T-helper 1 cell (primary cell): ENCODE results near the gene PHF23.

ENCODE experiments used
- DNase-seq, 5 donors: peaks; one replicate each; pipeline ENCODE4 v3.0.0-alpha.2; 2012 to 2020

The PHF23 gene

DNA sequence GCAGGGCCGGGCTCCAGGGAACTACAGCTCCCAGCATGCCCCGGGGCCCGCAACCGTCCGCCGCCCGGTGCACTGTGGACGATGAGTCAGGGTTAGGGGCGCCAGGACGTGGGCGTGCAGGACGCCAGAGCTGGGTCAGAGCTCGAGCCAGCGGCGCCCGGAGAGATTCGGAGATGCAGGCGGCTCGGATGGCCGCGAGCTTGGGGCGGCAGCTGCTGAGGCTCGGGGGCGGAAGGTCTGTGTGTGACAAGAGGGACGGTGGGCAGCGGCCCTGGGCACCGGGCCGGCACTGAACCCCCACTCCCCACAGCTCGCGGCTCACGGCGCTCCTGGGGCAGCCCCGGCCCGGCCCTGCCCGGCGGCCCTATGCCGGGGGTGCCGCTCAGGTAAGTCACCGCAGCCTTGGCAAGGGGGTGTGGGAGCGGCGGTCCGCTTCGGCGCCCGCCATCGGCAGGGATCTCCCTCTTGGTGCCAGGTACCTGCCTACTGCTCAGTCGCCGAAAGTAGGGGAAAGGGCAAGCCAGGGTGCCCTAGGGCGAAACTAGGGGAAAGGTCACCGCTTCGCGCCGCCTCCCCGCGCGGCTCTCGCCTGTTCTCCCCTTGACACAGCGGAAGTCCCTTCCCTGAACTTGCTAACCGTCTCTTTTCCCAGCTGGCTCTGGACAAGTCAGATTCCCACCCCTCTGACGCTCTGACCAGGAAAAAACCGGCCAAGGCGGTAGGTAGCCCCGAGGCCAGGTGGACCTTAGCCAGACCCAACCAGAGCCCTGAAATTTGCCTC, 19.3 kb downstream of the PHF23 start, which contains the start of the genes ACADVL and DLG4:
Gene ACADVL, plus strand, starts transcription at position 127 of the 781 bp plus-strand sequence. Its CDS starts 47 bp downstream, at position 174.
Gene DLG4, minus strand, starts transcription at position 25 of the 781 bp plus-strand sequence.
- peak; percentile 48 to 79 (median 66) for DNase-seq

DNA sequence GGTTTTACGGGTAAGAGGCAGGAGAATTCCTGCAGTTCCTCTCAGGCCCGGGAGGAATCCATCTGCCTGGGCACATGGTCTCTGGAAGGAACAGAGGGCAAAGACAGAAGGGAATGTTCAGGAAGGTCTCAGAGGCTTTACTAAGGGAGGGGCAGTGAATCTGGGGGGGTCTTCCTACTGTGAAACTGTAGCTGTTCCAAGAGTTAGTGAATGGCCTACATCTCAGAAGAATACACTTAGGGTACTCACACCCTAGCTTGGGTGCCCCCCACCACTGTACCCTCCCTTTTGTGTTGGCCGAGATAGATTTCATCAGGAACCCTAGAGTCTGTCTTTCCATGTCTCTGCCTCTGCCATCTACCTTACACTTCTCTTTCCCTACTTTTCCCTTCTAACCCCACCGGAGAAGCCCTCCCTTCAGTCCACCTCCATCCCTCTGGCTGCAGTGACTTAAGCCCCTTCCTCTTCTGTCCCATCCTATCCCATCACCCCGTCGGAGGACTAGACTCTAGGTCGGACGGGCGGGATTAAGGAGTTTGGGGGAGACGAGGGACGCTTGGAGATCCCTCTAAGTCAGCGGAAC, 19.9 kb downstream of the PHF23 start:
- no peak for DNase-seq

DNA sequence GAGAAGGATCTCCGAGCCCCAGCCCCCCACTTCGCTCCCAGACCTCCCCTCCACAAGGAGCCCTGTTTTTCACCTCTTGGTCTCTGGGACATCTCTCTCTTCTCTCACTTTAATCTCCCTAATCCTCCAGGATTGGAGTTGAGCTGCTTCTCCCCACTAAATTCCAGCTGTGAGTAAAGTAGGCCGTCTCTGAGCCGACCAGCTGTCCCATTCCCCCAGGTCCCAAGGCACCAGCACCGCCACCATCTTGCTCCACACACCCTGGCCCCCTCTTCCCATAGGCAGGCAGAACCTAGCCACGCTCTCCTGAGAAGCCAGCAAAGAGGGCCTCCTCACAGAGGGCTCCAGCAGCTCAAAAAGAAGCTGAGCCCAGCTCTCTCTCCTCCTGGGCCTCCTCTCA, 20.5 kb downstream of the PHF23 start:
- DNase-seq, result no peak

DNA sequence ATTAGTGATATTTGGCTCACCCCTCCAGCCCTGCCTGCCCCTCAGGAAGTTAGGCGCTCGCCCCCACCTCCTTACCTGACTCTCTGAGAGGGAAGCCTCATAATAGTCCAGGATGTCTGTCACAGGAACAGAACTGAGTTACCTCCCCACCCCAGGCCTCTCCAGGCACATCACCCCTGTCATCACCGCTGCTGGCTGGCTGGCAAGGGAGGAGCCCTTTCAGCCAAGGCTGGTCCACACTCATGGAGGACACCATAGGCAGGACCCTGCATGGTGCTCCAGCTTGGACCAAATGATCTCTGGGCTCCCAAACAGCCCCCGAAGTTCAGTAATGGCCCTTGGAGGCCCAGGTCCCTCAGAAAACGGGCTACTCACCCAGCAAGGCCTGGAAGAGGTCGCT, 21.1 kb downstream of the PHF23 start:
- DNase-seq, result no peak

DNA sequence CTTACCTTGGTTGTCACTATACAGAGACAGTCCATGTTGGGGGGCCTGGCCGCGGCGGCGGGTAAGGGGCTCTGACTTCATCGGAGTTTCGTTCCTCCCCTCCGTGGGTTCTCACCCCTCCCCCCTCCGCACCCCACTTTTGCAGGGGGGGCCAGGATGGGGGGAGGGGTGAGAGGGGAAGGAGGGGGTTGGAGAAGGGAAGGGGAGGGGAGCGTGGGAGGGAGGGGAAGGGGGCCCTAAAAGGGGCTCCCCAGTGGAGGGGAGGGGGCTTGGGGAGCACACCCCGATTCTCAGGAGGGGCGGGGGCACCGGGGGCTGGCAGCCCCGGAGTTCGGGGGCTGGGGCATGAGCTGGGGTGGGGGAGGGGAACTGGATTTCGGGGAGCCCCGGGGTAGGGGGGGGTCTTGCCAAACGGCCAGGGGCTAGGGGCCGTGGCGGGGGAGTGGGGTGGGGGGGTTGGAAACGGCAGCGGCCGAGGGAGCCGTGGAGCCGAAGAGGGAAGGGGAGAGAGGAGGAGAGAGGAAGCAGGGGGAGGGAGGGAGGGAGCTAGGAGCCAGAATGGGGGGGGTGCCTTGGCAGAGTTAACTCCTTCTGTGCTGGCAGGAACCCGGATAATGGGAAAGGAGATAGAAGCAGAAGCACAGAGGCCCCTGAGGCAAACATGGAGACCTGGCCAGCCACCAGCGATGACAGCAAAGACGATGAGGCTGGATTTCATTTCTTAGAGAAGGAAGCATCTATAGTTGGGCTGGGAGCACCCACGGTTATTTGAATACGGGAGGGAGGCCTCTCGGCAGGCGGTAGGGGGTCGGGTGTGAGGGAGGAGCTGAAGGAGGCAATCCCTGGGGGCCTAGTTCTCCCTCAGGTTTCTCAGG, 21.9 kb downstream of the PHF23 start:
- no peak for DNase-seq

DNA sequence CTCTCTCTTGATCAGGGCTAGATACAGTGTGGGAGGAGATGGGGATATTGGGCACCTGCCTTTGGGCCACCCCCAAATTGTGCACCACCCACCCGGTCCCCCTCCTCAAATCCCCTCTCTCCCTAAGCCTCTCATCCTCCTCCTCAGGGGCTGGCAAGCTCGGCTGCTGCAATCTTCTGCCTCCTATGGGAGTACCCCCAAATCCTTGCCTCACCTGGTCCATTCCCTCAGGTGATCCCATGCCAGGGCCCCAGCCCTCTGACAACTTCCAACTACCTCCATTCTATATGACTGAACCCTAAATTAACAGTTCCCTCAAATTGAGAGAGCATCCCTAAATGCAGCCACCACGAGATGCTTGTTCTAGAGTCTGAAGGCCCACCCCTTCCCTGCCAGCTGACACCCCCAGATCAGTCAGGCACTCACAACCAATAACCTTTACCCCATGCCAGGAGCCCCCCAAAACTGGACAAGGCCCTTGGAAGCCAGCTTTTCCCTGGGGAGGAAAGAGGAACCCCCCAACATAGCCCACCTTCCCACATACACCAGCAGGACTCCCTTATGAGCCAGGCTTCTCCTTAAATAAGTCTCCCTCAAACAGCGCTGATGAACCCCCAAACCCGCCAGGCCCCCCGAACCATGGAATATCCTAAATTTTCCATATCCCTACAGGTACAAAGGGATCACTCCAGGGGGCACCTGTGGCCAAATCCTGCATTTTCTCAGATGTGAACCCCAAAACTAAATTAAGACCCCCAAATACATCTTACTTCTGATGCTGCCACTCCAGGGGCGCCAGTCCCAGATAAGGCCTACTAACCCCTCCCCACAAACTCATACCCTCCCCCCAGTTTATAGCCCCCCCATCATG, 22.8 kb downstream of the PHF23 start:
- no peak for DNase-seq

DNA sequence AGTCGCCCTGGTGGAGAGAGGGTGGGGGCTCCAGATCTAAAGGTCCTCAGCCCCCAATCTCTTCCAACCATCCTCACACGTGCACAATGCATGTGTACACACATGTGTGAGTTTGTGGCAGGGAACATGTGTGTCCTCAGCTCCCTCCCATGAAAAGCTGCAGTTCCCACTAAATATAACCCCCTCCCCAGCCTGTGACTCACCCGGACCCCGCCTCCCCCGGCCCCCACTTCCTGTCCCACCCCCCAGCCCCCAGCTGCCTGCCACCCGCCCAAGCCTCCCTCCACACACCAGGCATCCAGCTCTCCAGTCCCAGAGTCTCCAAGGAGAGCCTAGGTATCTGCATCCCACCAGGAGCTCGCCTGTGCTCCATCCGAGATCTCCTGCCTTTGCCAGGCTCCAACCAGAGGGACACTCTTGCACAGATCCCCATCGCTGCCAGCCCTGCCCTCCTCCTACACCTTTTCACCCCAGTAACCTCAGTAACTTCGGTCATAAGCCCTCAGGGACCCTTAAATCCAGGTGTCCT, 23.5 kb downstream of the PHF23 start:
- no peak for DNase-seq

DNA sequence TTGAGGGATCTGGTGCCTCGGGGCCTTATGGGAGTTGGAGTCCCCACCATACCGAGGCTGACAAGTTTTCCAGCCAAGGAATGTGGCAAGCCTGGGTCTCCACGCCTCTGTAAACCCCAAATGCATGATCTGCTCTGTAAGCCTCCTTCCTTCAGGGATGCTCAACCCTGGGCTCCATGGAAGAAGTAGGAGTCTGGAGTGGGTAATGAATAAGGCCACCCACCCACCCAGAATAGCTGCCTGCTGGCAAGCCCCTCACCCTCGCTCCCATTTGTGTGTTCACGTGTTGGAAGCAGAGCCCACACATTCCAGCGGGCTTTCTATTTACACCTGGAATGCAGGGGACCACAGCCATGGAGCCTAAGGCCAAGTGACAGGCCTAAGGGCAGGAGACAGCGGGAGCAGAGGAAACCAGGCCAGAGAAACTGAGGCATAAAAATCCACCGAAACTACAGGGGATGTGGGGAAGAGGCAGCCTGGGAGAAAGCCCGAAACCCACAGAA, 24.1 kb downstream of the PHF23 start:
- no peak for DNase-seq

DNA sequence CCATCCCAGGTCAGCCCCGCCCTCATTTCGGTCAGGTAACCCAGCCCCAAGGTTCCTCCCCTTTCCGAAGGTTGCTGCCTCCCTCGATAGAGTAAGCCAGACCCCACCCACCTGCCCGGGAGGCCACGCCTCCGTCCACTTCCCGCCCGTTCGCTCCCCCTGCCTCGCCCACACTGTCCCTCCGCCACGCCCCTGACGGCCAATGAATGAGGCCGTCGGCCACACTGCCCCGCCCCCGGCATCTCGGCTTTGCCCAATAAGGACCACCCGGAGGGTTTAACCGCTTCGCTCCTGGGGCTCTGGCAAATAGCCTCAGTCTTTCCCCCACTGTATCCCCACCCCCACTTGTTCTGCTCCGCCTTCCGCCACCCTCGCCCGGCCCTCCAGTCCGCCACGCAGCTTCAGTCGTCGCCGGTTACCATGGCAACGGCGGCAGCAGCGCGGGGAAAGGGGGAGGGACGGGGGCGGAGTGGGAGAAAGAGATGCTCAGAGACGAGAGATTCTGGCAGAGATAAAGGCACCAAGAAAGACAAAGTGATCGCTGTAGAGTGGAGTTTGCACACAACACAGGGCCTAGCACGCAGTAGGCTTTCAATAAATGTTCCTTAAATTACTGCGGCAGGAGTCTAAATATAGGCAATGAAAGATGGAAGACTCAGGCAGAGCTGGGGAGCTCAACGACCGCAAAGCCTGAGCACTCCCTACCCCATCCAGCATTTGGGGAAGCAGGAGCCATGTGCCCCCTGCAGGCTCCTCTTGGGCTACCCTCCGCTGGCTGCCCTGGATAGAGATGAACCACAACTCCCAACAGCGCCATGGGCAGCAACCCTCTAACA, 24.7 kb downstream of the PHF23 start:
- peak; percentile 97 to 99 (median 98) for DNase-seq

DNA sequence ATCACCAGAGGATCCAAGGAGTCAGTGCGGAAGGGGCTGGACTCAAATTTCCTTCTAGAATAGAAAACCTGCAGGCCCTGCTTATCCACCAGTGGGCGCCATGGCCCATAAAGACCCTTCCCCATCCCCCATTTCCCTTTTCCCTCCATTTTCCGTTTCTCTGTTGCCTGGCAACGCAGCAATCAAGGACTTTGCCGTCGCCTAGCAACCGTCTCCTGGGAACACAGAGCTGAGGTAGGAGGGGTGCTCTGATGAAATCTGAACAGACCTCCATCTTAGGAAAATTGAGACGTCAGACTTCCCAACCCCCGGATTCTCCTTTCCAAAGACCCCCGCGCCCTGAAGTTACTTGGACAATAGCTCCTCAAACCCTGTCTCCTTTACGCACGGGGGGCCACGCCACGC, 25.4 kb downstream of the PHF23 start:
- peak; percentile 58 to 78 (median 75) for DNase-seq

DNA sequence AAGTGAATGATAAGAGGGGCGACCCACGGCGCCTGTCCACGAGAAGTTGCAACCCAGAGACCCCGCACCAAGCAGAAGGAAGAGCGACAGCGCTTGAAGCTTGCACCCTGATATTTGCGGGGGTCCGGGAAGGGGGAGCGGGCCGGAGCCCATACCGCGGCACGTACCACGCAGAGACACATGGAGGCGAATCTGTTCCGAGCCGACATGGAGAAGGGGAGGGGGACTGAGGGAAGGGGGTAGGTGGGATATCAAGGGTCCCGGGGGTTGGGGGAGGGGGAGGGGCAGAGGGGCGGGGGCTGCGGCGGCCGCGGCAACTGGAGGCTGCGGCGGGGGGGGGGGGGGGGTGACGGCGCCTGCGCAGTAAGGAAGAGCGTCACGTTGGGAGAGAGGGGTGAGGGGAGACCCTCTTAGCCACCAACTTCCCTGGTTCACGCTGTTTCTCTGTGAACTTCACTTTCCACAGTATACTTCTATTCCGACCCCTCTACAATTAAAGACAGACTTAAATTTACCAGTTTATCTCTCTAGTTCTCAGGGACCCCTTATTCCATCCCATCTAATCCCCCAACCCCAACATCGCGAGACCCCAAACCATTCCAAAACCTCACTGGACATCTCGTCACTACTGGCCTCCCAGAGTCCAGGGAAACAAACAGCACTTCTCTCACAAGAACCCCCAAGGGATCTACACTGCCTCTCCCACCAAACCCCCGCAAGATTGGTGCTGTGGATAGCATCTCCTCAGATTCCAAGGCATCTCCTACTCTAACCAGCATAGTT, 27.6 kb downstream of the PHF23 start:
- no peak for DNase-seq

DNA sequence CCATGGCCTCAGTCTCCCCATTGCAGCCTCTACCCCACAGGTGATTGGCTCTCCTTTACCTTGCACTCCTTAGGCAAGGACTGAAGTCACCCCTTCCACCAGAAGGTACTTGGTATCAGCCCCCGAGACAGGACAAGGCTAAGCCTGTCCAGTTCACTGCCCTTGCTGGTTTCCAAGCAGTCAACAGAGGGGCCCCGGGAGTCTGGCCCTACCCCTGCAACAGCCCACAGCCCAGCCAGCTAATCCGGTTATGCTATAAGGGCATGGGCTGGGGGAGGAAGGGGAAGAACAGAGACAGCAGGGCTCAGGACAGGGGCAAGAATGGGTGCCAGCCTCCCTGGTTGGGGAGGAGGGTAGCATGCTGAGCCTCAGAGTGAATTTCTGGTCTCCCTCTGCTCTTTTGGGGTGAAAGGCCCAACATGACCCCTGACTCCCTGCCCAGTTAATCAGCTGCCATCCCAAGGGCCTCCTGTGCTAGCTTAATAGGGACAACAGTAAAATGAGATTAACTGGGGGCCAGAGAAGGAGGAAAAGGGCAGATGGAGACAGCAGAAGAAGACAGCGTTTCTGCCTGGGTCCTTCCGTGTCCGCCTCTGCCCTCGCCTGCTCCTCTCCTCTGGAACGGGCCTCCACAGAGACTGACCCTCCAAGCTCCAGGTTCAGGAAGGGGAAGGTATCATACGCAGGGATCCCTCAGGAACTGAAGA, 30.4 kb downstream of the PHF23 start:
- DNase-seq, result no peak

DNA sequence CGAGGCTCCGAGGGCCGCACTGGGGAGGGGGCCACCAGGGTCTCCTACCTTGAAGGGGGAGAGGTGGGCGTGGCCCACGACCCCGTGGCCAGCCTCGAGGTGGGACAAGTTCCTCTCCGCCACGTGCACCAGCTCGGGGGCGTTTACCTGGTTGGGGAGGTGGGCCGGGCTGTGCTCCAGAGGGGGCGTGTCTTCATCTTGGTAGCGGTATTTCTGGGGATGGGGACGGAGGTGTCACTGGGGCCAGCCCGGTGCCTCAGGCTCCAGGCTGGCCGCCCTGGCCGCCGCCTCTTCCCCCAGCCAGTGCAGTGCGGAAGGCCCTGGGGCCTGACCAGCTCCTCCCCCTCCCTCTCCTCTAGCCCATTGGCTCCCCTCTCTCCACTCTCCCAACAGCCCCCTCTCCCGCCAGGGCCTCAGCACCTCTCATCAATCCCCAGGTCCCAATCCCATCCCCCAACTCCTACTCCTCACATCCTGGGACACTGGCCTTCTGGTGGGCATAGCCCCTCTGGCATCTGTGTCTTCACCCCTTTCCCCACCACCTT, 31.2 kb downstream of the PHF23 start:
- DNase-seq, result no peak

DNA sequence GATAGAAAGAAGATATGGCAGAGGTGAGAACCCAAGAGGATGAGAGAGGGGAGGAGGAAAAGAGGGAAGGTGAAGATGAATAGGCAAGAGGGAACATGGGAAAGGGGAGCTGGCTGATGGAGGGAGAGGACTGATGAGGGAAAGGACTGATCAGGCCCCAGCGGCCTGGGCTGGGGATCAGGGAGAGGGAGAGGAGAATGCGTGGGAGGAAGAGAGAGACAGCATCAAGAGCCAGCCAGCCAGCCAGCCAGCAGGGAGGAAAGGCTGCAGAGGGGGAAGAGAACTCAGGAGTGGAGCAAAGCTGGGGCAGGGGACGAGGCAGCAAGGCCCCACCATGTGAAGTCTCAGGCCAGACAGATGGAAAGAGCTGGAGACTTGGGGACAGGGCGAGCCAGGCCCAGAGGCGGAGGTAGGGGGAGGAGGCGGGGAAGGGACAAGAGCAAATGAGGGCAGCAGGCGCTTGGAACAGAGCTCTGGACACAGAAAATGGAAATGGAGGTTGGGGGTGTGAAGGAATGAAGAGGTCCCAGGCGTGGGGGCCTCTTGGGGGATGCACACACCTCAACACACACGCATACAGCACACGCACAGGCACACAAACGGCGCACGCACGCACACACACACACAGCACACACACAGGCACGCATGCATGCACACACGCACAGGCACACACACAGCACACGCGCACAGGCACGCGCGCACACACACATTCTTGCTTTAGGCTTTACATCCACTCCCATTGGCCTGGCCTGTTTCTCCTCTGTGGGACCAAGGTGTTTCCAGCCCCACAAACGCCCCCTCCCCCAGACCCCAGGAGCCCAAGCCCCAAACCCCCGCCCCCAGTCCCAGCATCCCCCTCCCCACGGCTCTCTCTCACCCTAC, 31.9 kb downstream of the PHF23 start:
- no peak for DNase-seq

DNA sequence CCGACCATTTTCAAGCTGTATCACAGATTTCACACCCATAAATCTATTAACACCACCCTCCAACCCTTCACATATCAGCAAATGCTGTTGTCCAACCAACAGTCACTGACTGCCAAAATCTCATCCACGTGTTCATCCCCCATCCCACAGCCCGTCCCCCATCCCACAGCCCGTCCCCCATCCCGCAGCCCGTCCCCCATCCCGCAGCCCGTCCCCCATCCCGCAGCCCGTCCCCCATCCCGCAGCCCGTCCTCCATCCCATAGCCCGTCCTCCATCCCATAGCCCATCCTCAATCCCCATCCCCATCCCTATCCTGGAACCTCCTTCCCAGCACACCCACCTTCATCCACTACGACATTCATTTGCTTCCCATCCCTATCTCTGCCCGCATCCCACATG, 33.7 kb downstream of the PHF23 start:
- DNase-seq, result no peak

DNA sequence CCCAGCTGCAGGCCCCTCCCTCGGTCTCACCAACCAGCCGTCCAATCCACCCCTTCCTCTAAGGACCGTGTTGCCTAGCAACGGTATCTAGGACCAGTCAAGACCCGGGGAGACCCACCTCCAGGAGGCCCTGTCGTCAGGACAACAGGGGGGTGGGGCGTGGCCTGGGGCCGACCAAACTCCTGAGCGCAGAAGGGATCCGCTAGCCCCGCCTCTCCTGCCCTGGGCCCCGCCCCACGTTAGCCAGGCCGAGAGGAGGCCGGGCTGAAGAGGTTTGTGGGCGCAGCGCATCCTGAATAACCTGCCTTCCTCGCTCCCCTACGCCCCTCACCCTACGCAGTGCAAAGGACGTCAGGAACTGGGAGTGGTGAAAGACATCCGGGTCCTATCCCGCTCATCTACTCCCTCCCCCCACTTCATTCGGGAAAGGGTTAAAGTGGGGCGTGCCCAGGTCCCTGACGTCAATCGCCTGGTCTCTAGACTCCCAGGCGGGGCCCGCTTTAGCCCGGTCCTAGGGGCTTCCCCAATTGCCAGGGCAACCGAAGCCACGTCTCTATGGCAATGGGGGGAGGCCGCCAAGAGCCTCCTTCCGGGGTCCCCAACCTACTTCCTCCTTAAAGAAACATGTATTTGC, 34.3 kb downstream of the PHF23 start:
- DNase-seq, result peak; percentile 94 to 97 (median 95)

DNA sequence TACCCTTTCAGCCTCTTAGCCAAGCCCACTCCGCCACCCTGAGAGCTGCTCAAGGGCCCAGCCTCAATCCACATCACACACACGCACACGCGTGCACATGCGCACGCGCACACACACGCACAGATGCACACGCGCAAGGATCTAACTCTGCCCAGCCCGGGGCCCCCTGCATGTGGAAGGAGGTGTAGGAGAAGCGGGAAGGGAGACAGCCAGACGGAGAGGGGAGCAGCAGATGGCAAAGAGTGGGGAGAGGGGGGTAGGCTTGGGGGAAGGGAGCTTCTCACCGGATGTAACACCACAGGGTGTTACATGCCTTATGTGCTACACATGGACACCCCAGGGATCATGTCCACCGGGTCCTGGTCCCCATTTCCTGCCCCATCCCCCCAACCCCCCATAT, 34.9 kb downstream of the PHF23 start:
- peak in 1 of 5 donors; percentile 33 for DNase-seq

DNA sequence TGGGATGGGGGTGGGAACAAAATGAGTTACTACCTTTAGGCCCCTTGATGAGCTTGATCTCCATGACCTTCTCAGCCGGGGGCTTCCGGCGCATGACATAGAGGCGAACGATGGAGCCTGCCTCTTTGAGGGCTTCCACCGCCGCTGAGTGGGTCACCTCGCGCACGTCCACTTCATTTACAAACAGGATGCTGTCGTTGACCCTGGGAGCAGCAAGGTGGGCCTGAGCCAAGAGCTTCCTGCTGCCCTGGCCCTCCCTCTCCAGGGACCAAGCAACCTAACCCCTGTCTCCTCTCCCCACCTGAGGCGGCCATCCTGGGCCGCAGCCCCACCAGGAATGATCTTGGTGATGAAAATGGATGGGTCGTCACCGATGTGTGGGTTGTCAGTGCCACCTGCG, 35.9 kb downstream of the PHF23 start:
- no peak for DNase-seq
